K562 (cell line): ENCODE measurements around the gene MET. TPM values are rescaled to one million over a fixed set of nuclear protein-coding genes. Genes with fewer than 3 reads are reported as not detected.

ENCODE experiments used
- BRD4 ChIP-seq: fragments of 200-600 bp; sonication (generic); IDR thresholded peaks from 2 replicates; pipeline ENCODE4 v1.6.1; 2017; ENCODE audit warnings: inconsistent platforms
- DPF2 ChIP-seq: fragments of 450-650 bp; IDR thresholded peaks from 2 replicates; pipeline ENCODE4 v1.6.1; 2016
- EP300 ChIP-seq: IDR thresholded peaks from 2 replicates; pipeline ENCODE4 v1.6.1; 2012; ENCODE audit warnings: low read length, improper control_type of control experiment
- HEY1 ChIP-seq: fragments of 250-450 bp; sonication (Bioruptor Pico); IDR thresholded peaks from 2 replicates; pipeline ENCODE4 v1.5.0; 2020; ENCODE audit warnings: mild to moderate bottlenecking, moderate library complexity, borderline replicate concordance
- L3MBTL2 ChIP-seq: fragments of 450-650 bp; IDR thresholded peaks from 2 replicates; pipeline ENCODE4 v1.6.1; 2016; ENCODE audit warnings: mild to moderate bottlenecking, moderate library complexity
- MEIS2 ChIP-seq: fragments of 450-650 bp; IDR thresholded peaks from 2 replicates; pipeline ENCODE4 v1.6.1; 2014; ENCODE audit warnings: mild to moderate bottlenecking; ENCODE audit not compliant: partially characterized antibody
- PBX2 ChIP-seq, 2 experiments: IDR thresholded peaks in 1 of 2; conservative IDR thresholded peaks in 1 of 2; 2 replicates each; pipeline ENCODE4 v1.6.1; 2016; ENCODE audit warnings: low read depth in 2 of 2, mild to moderate bottlenecking in 1 of 2, missing compliant biosample characterization in 1 of 2, missing genetic modification characterization in 1 of 2, moderate library complexity in 1 of 2
- SRSF3 ChIP-seq: fragments of 200-400 bp; formaldehyde crosslinking; IDR thresholded peaks from 2 replicates; pipeline ENCODE4 v1.6.1; 2016; ENCODE audit warnings: mild to moderate bottlenecking, low read length, moderate library complexity; ENCODE audit not compliant: insufficient read depth
- ZHX1 ChIP-seq: fragments of 150-350 bp; conservative IDR thresholded peaks from 2 replicates; pipeline ENCODE4 v1.6.1; 2014; ENCODE audit warnings: low read length
- ZNF184 ChIP-seq: sonication (generic); formaldehyde crosslinking; IDR thresholded peaks from 2 replicates; pipeline ENCODE4 v1.5.0; 2020; ENCODE audit warnings: missing genetic modification reagents
- polyA plus RNA-seq, 8 experiments: library from polyadenylated mRNA; depleted of rRNA in 4 of 8; stranded (reverse) in 5 of 8; unstranded in 3 of 8; fragments of >200 nt; fragmentation: Nextera tagmentation in 2 of 8; fragmentation: Illumina TruSeq in 1 of 8; extraction: Ambion mirVana in 2 of 8; extraction: Trizol in 1 of 8; gene quantifications; 2 replicates each; pipeline versions ENCODE4 v1.2.1 to v1.2.3, GENCODE V29; 2011 to 2014; ENCODE audit warnings: inconsistent platforms in 1 of 8, missing spikeins in 1 of 8
- total RNA-seq, 7 experiments: library from RNA; depleted of rRNA in 6 of 7; stranded (reverse); fragments of >200 nt in 6 of 7; fragmentation: Illumina TruSeq in 2 of 7; extraction: Trizol in 2 of 7; gene quantifications; 2 replicates each; pipeline versions ENCODE4 v1.2.1 to v1.2.3, GENCODE V29; 2011 to 2021; ENCODE audit warnings: low replicate concordance in 1 of 7

Gene MET
- total and polyA plus RNA-seq, 9 of the 15 experiments (the other 6 are each of a cell fraction or from before 2014, with no cell fraction given), result 0.84 to 2.4 (median 1.1) TPM

DNA sequence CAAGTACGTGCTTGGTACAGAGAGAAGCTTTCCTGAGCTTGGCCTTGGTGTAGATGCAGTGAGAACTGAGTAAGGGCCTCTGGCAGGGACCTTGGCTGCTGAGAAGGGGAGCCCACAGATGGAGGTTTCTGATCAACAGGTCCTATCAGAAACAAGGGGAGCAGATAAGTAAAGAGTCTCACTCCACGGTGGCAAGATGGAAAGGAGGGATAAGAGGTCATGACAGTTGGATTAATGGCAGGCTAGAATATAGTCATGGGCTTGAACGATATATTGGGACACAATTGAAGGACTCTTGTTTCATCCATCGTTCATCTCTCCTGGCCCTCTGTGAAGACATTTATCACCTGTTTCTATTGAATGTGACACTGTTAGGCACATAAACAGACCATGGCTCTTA lies 41.5 kb downstream of the MET start (continued):
- no peak for TF ChIP-seq PBX2 (CRISPR knock-in tag; IDR thresholded peaks at IDR 0.05; ENCODE audit: low read depth)
- peak; percentile 86 for TF ChIP-seq PBX2 (tag; conservative IDR thresholded peaks at IDR 0.05; ENCODE audit: low read depth)
- TF ChIP-seq BRD4, result no peak
- peak; percentile 82 for TF ChIP-seq MEIS2
- TF ChIP-seq ZNF184 (CRISPR knock-in tag), result no peak
- TF ChIP-seq ZHX1, result no peak
- TF ChIP-seq SRSF3, result no peak
- TF ChIP-seq L3MBTL2, result 0 out of 2 replicates have a peak, but pooled peaks have one; percentile 6
- 0 out of 2 replicates have a peak, but pooled peaks have one; percentile 18 for TF ChIP-seq DPF2
- TF ChIP-seq HEY1 (CRISPR knock-in tag), result 0 out of 2 replicates have a peak, but pooled peaks have one; percentile 3
- TF ChIP-seq EP300, result peak; percentile 26; the same call in 1 of the 2 replicates
